K562 (cell line): ENCODE data around the gene COQ10B. TPM values are rescaled to one million over a fixed set of nuclear protein-coding genes. Genes with fewer than 3 reads are reported as not detected.

Experiments
- ARID1B ChIP-seq: fragments of 450-650 bp; IDR thresholded peaks from 2 replicates; pipeline ENCODE4 v1.6.1; 2016; ENCODE audit warnings: antibody characterized with exemption, mild to moderate bottlenecking, inconsistent platforms
- BCL6 ChIP-seq: fragments of 250-450 bp; sonication (Bioruptor Pico); IDR thresholded peaks from 2 replicates; pipeline ENCODE4 v1.4.0; 2020
- CTBP1 ChIP-seq: fragments of 450-650 bp; IDR thresholded peaks from 2 replicates; pipeline ENCODE4 v1.6.1; 2016; ENCODE audit warnings: borderline replicate concordance
- EGR1 ChIP-seq: fragments of 450-650 bp; conservative IDR thresholded peaks from 2 replicates; pipeline ENCODE4 v1.6.1; 2017; ENCODE audit warnings: mild to moderate bottlenecking
- MEIS2 ChIP-seq: fragments of 450-650 bp; IDR thresholded peaks from 2 replicates; pipeline ENCODE4 v1.6.1; 2014; ENCODE audit warnings: mild to moderate bottlenecking; ENCODE audit not compliant: partially characterized antibody
- MTF1 ChIP-seq: fragments of 250-450 bp; sonication (Bioruptor Pico); IDR thresholded peaks from 2 replicates; pipeline ENCODE4 v1.9.0; 2021; ENCODE audit warnings: moderate library complexity, mild to moderate bottlenecking, inconsistent platforms, borderline replicate concordance
- TCF7 ChIP-seq: sonication (generic); IDR thresholded peaks from 2 replicates; pipeline ENCODE4 v1.6.1; 2016; ENCODE audit warnings: antibody characterized with exemption, borderline replicate concordance
- TEAD2 ChIP-seq: fragments of 450-650 bp; IDR thresholded peaks from 2 replicates; pipeline ENCODE4 v1.6.1; 2016; ENCODE audit warnings: missing genetic modification characterization, control low read depth, missing compliant biosample characterization
- ZMIZ1 ChIP-seq, 2 experiments: fragments of 150-350 bp in 1 of 2; IDR thresholded peaks; 2 replicates each; pipeline ENCODE4 v1.6.1; 2012 to 2016; ENCODE audit warnings: low read depth in 2 of 2, low read length in 2 of 2, mild to moderate bottlenecking in 1 of 2, moderate library complexity in 1 of 2
- ZNF133 ChIP-seq: fragments of 250-450 bp; sonication (Bioruptor Pico); IDR thresholded peaks from 2 replicates; pipeline ENCODE4 v1.4.0; 2020; ENCODE audit warnings: mild to moderate bottlenecking
- ZNF311 ChIP-seq: fragments of 250-450 bp; sonication (Bioruptor Pico); IDR thresholded peaks from 2 replicates; pipeline ENCODE4 v1.4.0; 2020; ENCODE audit warnings: mild to moderate bottlenecking, moderate library complexity
- polyA plus RNA-seq, 8 experiments: library from polyadenylated mRNA; depleted of rRNA in 4 of 8; stranded (reverse) in 5 of 8; unstranded in 3 of 8; fragments of >200 nt; fragmentation: Nextera tagmentation in 2 of 8; fragmentation: Illumina TruSeq in 1 of 8; extraction: Ambion mirVana in 2 of 8; extraction: Trizol in 1 of 8; gene quantifications; 2 replicates each; pipeline versions ENCODE4 v1.2.1 to v1.2.3, GENCODE V29; 2011 to 2014; ENCODE audit warnings: inconsistent platforms in 1 of 8, missing spikeins in 1 of 8
- total RNA-seq, 7 experiments: library from RNA; depleted of rRNA in 6 of 7; stranded (reverse); fragments of >200 nt in 6 of 7; fragmentation: Illumina TruSeq in 2 of 7; extraction: Trizol in 2 of 7; gene quantifications; 2 replicates each; pipeline versions ENCODE4 v1.2.1 to v1.2.3, GENCODE V29; 2011 to 2021; ENCODE audit warnings: low replicate concordance in 1 of 7
- TF ChIP-seq, protein P1 (sequence below): conservative IDR thresholded peaks from 2 replicates; pipeline ENCODE4 v1.6.1; 2011; ENCODE audit warnings: low read depth, mild to moderate bottlenecking, low read length; ENCODE audit not compliant: control insufficient read depth
- TF ChIP-seq, protein P2 (sequence below): sonication (generic); formaldehyde crosslinking; IDR thresholded peaks from 2 replicates; pipeline ENCODE4 v1.8.0; 2023; ENCODE audit warnings: mild to moderate bottlenecking, missing genetic modification reagents
- TF ChIP-seq, protein P3 (sequence below): fragments of 450-650 bp; IDR thresholded peaks from 2 replicates; pipeline ENCODE4 v1.6.1; 2017; ENCODE audit warnings: antibody characterized with exemption

Gene COQ10B
- total and polyA plus RNA-seq, 9 of the 15 experiments (the other 6 are each of a cell fraction or from before 2014, with no cell fraction given): 3.1 to 13.1 (median 7.7) TPM

DNA sequence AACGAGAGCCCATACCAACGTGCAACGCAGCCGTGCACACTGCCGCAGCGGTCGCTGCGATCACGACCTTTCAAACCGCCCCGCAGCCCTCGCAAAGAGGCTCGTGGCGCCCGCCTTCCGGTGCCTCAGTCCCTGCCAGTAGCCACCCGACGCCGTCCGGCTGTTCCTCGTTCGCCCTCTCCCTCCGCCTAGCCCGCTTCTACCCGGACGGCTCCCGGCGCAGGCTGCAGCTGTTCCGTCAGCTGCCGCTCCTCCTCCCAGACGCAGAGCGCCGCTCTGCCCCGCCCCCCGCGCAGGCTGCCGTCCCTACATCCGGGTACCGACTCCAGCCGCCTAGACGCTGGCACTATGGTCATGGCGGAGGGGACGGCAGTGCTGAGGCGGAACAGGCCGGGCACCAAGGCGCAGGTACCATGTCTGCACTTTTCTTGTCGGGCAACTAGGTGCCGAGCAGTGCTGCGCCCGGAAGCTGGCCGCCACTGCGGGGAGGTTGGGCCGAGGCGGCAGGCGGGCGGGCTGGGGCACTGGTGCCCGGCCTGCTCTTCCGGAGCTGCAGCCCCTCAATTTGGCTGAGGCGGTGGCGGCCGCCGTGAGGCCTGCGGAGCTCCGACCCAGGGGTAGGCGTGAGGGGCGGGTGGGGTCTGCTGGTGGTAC, 62.5 kb downstream of the COQ10B start, which contains the start of gene MOB4 (continued):
- TF ChIP-seq, protein P1, sequence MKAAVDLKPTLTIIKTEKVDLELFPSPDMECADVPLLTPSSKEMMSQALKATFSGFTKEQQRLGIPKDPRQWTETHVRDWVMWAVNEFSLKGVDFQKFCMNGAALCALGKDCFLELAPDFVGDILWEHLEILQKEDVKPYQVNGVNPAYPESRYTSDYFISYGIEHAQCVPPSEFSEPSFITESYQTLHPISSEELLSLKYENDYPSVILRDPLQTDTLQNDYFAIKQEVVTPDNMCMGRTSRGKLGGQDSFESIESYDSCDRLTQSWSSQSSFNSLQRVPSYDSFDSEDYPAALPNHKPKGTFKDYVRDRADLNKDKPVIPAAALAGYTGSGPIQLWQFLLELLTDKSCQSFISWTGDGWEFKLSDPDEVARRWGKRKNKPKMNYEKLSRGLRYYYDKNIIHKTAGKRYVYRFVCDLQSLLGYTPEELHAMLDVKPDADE: peak; percentile 33; the same call in 1 of the 2 replicates
- TF ChIP-seq ARID1B (peak; percentile 45), TCF7 (no peak), CTBP1 (peak; percentile 85), ZNF311 (CRISPR knock-in tag) (0 out of 2 replicates have a peak, but pooled peaks have one; percentile 29), MEIS2 (peak; percentile 55), EGR1 (peak; percentile 89), ZNF133 (CRISPR knock-in tag) (no peak), TEAD2 (tag) (no peak), MTF1 (CRISPR knock-in tag) (no peak), BCL6 (CRISPR knock-in tag) (no peak), ZMIZ1 (IDR thresholded peaks at IDR 0.05; ENCODE audit: low read depth in 2 of 2, low read length in 2 of 2) (peak in 1 of 2 experiments; percentile 64; a peak in 2 of 4 replicates)
- TF ChIP-seq, protein P2, sequence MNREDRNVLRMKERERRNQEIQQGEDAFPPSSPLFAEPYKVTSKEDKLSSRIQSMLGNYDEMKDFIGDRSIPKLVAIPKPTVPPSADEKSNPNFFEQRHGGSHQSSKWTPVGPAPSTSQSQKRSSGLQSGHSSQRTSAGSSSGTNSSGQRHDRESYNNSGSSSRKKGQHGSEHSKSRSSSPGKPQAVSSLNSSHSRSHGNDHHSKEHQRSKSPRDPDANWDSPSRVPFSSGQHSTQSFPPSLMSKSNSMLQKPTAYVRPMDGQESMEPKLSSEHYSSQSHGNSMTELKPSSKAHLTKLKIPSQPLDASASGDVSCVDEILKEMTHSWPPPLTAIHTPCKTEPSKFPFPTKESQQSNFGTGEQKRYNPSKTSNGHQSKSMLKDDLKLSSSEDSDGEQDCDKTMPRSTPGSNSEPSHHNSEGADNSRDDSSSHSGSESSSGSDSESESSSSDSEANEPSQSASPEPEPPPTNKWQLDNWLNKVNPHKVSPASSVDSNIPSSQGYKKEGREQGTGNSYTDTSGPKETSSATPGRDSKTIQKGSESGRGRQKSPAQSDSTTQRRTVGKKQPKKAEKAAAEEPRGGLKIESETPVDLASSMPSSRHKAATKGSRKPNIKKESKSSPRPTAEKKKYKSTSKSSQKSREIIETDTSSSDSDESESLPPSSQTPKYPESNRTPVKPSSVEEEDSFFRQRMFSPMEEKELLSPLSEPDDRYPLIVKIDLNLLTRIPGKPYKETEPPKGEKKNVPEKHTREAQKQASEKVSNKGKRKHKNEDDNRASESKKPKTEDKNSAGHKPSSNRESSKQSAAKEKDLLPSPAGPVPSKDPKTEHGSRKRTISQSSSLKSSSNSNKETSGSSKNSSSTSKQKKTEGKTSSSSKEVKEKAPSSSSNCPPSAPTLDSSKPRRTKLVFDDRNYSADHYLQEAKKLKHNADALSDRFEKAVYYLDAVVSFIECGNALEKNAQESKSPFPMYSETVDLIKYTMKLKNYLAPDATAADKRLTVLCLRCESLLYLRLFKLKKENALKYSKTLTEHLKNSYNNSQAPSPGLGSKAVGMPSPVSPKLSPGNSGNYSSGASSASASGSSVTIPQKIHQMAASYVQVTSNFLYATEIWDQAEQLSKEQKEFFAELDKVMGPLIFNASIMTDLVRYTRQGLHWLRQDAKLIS (CRISPR knock-in tag): peak; percentile 48; the same call in 1 of the 2 replicates
- TF ChIP-seq, protein P3, sequence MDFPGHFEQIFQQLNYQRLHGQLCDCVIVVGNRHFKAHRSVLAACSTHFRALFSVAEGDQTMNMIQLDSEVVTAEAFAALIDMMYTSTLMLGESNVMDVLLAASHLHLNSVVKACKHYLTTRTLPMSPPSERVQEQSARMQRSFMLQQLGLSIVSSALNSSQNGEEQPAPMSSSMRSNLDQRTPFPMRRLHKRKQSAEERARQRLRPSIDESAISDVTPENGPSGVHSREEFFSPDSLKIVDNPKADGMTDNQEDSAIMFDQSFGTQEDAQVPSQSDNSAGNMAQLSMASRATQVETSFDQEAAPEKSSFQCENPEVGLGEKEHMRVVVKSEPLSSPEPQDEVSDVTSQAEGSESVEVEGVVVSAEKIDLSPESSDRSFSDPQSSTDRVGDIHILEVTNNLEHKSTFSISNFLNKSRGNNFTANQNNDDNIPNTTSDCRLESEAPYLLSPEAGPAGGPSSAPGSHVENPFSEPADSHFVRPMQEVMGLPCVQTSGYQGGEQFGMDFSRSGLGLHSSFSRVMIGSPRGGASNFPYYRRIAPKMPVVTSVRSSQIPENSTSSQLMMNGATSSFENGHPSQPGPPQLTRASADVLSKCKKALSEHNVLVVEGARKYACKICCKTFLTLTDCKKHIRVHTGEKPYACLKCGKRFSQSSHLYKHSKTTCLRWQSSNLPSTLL: no peak
